Breast epithelium (tissue), 3 donors: Measurements from ENCODE around the gene POTEE.
"Not testable (repeated sequence)": the region's sequence is repeated elsewhere in the genome, so short reads cannot be mapped to it uniquely, and the experiment has no call there.

ENCODE experiments used
- CTCF ChIP-seq, 3 donors: fragments of 450-650 bp; IDR thresholded peaks; one replicate each; pipeline ENCODE4 v1.5.1; 2016 to 2017; ENCODE audit warnings: antibody characterized with exemption in 3 of 3, mild to moderate bottlenecking in 3 of 3, moderate library complexity in 3 of 3
- POLR2A ChIP-seq: fragments of 450-650 bp; IDR thresholded peaks from one replicate; pipeline ENCODE4 v1.6.1; 2016; ENCODE audit warnings: antibody characterized with exemption, mild to moderate bottlenecking, moderate library complexity

- not testable (repeated sequence) for TF ChIP-seq POLR2A; CTCF (IDR thresholded peaks at IDR 0.05)
Observed at GRCh38 chr2:131209773-131210104, 403 bp downstream of the POTEE start.
